ENCODE data around the gene KANSL2. TPM values are rescaled to one million over a fixed set of nuclear protein-coding genes. Genes with fewer than 3 reads are reported as not detected.

Gene KANSL2
- total RNA-seq, 1 donor from 2014 or later: 37.5 TPM

DNA sequence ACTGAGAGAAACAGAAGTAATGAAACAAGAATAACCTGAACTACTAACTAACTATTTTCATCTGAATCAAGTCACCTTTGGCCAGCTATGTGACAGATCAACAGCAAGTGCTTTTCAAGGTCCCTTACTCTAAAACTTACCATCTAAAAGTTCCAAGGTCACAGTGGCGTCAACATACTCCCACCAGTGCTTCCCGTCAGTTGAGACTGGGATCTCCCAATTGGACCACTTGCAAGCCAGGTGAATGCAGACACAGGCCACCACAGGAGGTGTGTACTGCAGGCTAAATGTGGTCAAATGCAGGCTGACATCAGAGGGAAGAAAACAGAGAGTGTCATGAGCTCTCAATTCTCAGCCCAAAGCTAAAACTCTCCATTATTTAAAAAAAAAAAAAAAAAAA is 13.8 kb upstream of the KANSL2 start:
- no peaks in the 10 kb centered on the region for H3K27me3 Mint-ChIP-seq (ENCODE audit: unreplicated experiment)
- no peaks in the 10 kb centered on the region for H3K9me3 Mint-ChIP-seq (ENCODE audit: unreplicated experiment)
- H3K4me1 Mint-ChIP-seq (ENCODE audit: unreplicated experiment): no peaks in the 10 kb centered on the region
- TF ChIP-seq, protein P1, sequence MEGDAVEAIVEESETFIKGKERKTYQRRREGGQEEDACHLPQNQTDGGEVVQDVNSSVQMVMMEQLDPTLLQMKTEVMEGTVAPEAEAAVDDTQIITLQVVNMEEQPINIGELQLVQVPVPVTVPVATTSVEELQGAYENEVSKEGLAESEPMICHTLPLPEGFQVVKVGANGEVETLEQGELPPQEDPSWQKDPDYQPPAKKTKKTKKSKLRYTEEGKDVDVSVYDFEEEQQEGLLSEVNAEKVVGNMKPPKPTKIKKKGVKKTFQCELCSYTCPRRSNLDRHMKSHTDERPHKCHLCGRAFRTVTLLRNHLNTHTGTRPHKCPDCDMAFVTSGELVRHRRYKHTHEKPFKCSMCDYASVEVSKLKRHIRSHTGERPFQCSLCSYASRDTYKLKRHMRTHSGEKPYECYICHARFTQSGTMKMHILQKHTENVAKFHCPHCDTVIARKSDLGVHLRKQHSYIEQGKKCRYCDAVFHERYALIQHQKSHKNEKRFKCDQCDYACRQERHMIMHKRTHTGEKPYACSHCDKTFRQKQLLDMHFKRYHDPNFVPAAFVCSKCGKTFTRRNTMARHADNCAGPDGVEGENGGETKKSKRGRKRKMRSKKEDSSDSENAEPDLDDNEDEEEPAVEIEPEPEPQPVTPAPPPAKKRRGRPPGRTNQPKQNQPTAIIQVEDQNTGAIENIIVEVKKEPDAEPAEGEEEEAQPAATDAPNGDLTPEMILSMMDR (IDR thresholded peaks at IDR 0.05; ENCODE audit: unreplicated experiment): no peak
- H3K36me3 Mint-ChIP-seq (ENCODE audit: low read depth, unreplicated experiment): peaks cover 27% of the 10 kb centered on the region
- H3K4me3 Mint-ChIP-seq (ENCODE audit: unreplicated experiment): no peak overlapping the region
- no peak for DNase-seq (ENCODE audit: low spot score)
- H3K27ac Mint-ChIP-seq (ENCODE audit: unreplicated experiment): no peak overlapping the region

DNA sequence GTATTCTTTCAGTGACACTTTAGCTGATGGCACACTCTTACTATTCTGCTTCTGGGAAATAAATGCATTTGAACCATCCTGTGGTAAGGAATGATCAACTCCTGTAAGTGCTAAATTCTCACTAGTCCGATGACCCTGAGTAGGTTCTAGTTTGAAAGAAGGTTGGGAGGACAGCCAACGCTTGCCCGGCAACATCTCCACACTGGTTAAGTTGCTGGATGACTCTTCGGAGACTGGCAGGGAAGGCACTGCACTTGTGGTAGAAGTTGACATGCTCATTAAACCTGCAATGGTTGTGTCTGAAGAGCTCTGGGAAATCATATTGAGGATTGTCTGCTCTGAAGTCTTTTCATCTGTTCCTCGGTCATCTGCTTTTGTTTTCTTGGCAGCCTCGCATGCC is 12.0 kb upstream of the KANSL2 start:
- Mint-ChIP-seq H3K27ac (ENCODE audit: unreplicated experiment) (no peak overlapping the region), H3K4me3 (ENCODE audit: unreplicated experiment) (peak overlapping the region; percentile 51), H3K36me3 (ENCODE audit: low read depth, unreplicated experiment) (peaks cover 22% of the 10 kb centered on the region), H3K27me3 (ENCODE audit: unreplicated experiment) (no peaks in the 10 kb centered on the region), H3K4me1 (ENCODE audit: unreplicated experiment) (no peaks in the 10 kb centered on the region), H3K9me3 (ENCODE audit: unreplicated experiment) (no peaks in the 10 kb centered on the region)
- DNase-seq (ENCODE audit: low spot score): no peak
- TF ChIP-seq, protein P1 (IDR thresholded peaks at IDR 0.05; ENCODE audit: unreplicated experiment): no peak

DNA sequence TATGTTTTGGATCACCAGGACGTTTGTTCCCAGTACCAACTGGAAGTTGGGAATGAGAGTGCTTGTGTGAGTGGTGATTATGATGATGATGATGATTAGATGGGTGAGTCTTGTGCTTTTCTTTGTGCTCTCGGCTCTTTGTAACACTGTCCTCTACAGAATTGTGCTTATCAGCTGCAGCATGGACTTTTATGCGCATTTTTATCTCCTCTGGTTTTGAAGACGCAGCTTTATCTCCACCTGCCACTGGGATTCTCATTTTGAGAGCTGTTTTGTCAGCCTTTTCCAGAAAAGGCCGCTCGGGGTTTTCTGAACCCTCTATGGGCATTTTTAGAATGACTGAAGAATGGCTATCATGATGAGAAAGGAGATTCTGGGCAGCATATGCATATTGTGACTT is 11.5 kb upstream of the KANSL2 start:
- DNase-seq (ENCODE audit: low spot score): no peak
- Mint-ChIP-seq H3K4me3 (ENCODE audit: unreplicated experiment) (peak overlapping the region; percentile 63), H3K9me3 (ENCODE audit: unreplicated experiment) (no peaks in the 10 kb centered on the region), H3K27me3 (ENCODE audit: unreplicated experiment) (no peaks in the 10 kb centered on the region), H3K36me3 (ENCODE audit: low read depth, unreplicated experiment) (peaks cover 24% of the 10 kb centered on the region), H3K4me1 (ENCODE audit: unreplicated experiment) (no peaks in the 10 kb centered on the region), H3K27ac (ENCODE audit: unreplicated experiment) (no peak overlapping the region)
- TF ChIP-seq, protein P1 (IDR thresholded peaks at IDR 0.05; ENCODE audit: unreplicated experiment): no peak

DNA sequence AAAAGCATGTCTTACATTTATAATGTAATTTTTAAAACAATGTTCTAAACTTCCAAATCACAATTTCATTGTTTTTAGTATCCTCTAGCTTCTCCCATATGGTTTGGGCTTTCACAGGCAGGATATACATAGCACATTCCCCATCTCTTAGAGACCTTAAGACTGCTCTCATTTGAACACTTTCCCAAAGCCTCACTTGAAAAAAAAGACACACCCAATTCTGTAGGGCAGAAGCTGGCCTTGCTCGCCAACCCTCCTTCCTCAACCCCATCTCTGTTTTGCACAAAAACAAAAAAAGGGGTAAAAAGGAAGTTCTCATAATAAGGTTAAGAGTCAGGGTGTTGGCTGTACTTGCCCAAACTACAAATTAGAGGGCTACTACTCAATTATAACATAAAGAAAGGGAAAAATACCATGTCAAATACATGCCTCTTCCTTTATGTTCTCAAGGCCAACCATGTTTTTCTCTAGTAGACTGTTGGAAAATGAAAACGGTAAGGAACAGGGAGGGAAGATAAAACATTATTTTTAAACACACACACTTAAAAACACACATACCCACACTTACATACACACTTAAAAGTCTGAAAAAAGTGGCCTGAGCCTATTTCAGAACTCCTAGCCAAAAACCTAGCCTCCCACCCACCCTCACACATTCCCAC is 9.9 kb upstream of the KANSL2 start:
- no peaks in the 10 kb centered on the region for H3K9me3 Mint-ChIP-seq (ENCODE audit: unreplicated experiment)

DNA sequence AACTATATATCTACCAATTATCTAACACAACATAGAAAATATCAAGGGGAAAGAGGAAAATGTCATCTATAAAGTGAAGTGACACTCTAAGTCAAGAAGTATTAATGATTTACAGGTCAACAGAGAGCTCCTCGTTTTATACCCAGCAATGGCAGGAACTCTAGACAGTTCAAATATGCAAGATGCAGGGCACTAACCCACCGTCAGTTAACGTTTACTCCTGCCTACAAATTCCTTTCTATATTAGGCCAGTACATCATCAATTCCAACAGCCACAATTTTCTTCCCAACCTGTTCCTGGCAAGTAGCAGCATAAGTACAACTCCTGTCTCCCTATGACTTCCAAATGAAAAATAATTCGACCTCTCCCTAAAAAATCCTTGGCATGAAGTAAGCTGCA is 9.0 kb upstream of the KANSL2 start:
- Mint-ChIP-seq H3K4me1 (ENCODE audit: unreplicated experiment) (peaks cover 5% of the 10 kb centered on the region), H3K27me3 (ENCODE audit: unreplicated experiment) (peaks cover 4% of the 10 kb centered on the region), H3K4me3 (ENCODE audit: unreplicated experiment) (no peak overlapping the region), H3K36me3 (ENCODE audit: low read depth, unreplicated experiment) (peaks cover 24% of the 10 kb centered on the region), H3K9me3 (ENCODE audit: unreplicated experiment) (no peaks in the 10 kb centered on the region), H3K27ac (ENCODE audit: unreplicated experiment) (no peak overlapping the region)
- no peak for DNase-seq (ENCODE audit: low spot score)
- TF ChIP-seq, protein P1 (IDR thresholded peaks at IDR 0.05; ENCODE audit: unreplicated experiment): no peak

More for the DNA sequence above, 9.9 kb upstream of the KANSL2 start:
- TF ChIP-seq, protein P1 (IDR thresholded peaks at IDR 0.05; ENCODE audit: unreplicated experiment): no peak
- no peak for DNase-seq (ENCODE audit: low spot score)
- H3K4me3 Mint-ChIP-seq (ENCODE audit: unreplicated experiment): peak overlapping the region; percentile 15
- no peaks in the 10 kb centered on the region for H3K4me1 Mint-ChIP-seq (ENCODE audit: unreplicated experiment)
- peaks cover 24% of the 10 kb centered on the region for H3K36me3 Mint-ChIP-seq (ENCODE audit: low read depth, unreplicated experiment)
- H3K27me3 Mint-ChIP-seq (ENCODE audit: unreplicated experiment): no peaks in the 10 kb centered on the region
- H3K27ac Mint-ChIP-seq (ENCODE audit: unreplicated experiment): no peak overlapping the region

Measured in endothelial cell (in vitro differentiated cells).